B cell (primary cell): ENCODE results near the gene TPCN1. TPM values are rescaled to one million over a fixed set of nuclear protein-coding genes. Genes with fewer than 3 reads are reported as not detected.

Experiments used
- ATAC-seq: fragments of 200-7000 bp; cut with Tn5 transposase; one replicate; pipeline ENCODE4 v1.10.0; 2021; ENCODE audit warnings: low read depth, mild to moderate bottlenecking, moderate number of reproducible peaks, moderate library complexity
- CTCF ChIA-PET: fragments of 350-600 bp; sonication (Branson Sonifier 250); formaldehyde crosslinking; loops from one replicate; lab custom pipeline; 2021; ENCODE audit warnings: antibody characterized with exemption, inconsistent platforms; lab: Charles Lee
- POLR2A ChIA-PET: fragments of 350-600 bp; sonication (Branson Sonifier 250); formaldehyde crosslinking; loops from one replicate; lab custom pipeline; 2021; ENCODE audit warnings: antibody characterized with exemption; lab: Charles Lee
- DNase-seq: peaks from one replicate; pipeline ENCODE4 v3.0.0; 2013
- H2AFZ ChIP-seq: 2 replicates; pipeline ENCODE4 v1.6.1; 2012; ENCODE audit warnings: mild to moderate bottlenecking, low read depth, low read length; ENCODE audit not compliant: insufficient read depth, poor library complexity, severe bottlenecking
- H3K27ac ChIP-seq, 2 donors: 1 replicate in 1 of 2; 2 replicates in 1 of 2; pipeline ENCODE4 v1.5.1; 2012 to 2013; ENCODE audit warnings: low read length in 2 of 2, mild to moderate bottlenecking in 2 of 2, moderate library complexity in 1 of 2
- H3K27me3 ChIP-seq, 4 experiments: fragments of 200-600 bp in 1 of 4; sonication (generic) in 1 of 4; replicated peaks in 1 of 4; 1 replicate in 2 of 4; 2 replicates in 2 of 4; pipeline versions ENCODE4 v1.6.1 to v1.7.0; 2013 to 2016; ENCODE audit warnings: low read length in 3 of 4, mild to moderate bottlenecking in 2 of 4, mixed read lengths in 1 of 4, moderate library complexity in 1 of 4; ENCODE audit not compliant: insufficient read depth in 4 of 4, control insufficient read depth in 3 of 4; ENCODE audit errors: control extremely low read depth in 1 of 4
- H3K36me3 ChIP-seq, 2 experiments: replicated peaks in 1 of 2; 1 replicate in 1 of 2; 2 replicates in 1 of 2; pipeline versions ENCODE4 v1.6.1 to v1.7.1; 2013; ENCODE audit warnings: low read length in 1 of 2; ENCODE audit not compliant: insufficient read depth in 2 of 2, control insufficient read depth in 1 of 2; ENCODE audit errors: control extremely low read depth in 1 of 2, extremely low read depth in 1 of 2
- H3K4me1 ChIP-seq, 2 donors: fragments of 200-600 bp in 1 of 2; sonication (generic) in 1 of 2; 1 replicate in 1 of 2; 2 replicates in 1 of 2; pipeline versions ENCODE4 v1.5.1 to v1.6.1; 2013 to 2017; ENCODE audit warnings: low read length in 2 of 2; ENCODE audit not compliant: control insufficient read depth in 2 of 2, insufficient read depth in 2 of 2
- H3K4me2 ChIP-seq: replicated peaks from 2 replicates; pipeline ENCODE3; 2012; ENCODE audit warnings: mild to moderate bottlenecking, low read depth, low read length; ENCODE audit not compliant: poor library complexity, severe bottlenecking
- H3K4me3 ChIP-seq, 5 experiments: fragments of 200-600 bp in 1 of 5; sonication (generic) in 1 of 5; 1 replicate in 3 of 5; 2 replicates in 2 of 5; pipeline versions ENCODE4 v1.5.1 to v1.7.0; 2011 to 2016; ENCODE audit warnings: low read length in 4 of 5, mild to moderate bottlenecking in 4 of 5, low read depth in 2 of 5, control low read depth in 1 of 5, moderate library complexity in 1 of 5; ENCODE audit not compliant: insufficient read depth in 1 of 5; ENCODE audit errors: control extremely low read depth in 1 of 5, extremely low read depth in 1 of 5
- H3K79me2 ChIP-seq: fragments of 200-600 bp; sonication (generic); one replicate; pipeline ENCODE4 v1.6.0; 2016; ENCODE audit warnings: low read length; ENCODE audit not compliant: control insufficient read depth, insufficient read depth
- H3K9ac ChIP-seq: fragments of 200-600 bp; sonication (generic); 2 replicates; pipeline ENCODE4 v1.6.1; 2017; ENCODE audit warnings: mild to moderate bottlenecking, low read length, moderate library complexity
- H3K9me3 ChIP-seq, 3 donors: one replicate each; pipeline versions ENCODE4 v1.6.1 to v1.7.1; 2013; ENCODE audit warnings: low read length in 2 of 3; ENCODE audit not compliant: control insufficient read depth in 2 of 3, insufficient read depth in 1 of 3; ENCODE audit errors: control extremely low read depth in 1 of 3
- H4K20me1 ChIP-seq: 2 replicates; pipeline ENCODE4 v1.6.0; 2012; ENCODE audit warnings: mild to moderate bottlenecking, low read length; ENCODE audit not compliant: insufficient read depth, control insufficient read depth, poor library complexity, severe bottlenecking
- H3K27ac Mint-ChIP-seq: one replicate; pipeline ENCODE4 v1.8.0; 2021; ENCODE audit warnings: mixed read lengths
- H3K27me3 Mint-ChIP-seq: one replicate; pipeline ENCODE4 v1.8.0; 2021; ENCODE audit warnings: mixed read lengths
- H3K4me1 Mint-ChIP-seq: one replicate; pipeline ENCODE4 v1.8.0; 2021; ENCODE audit warnings: mixed read lengths
- H3K4me3 Mint-ChIP-seq: one replicate; pipeline ENCODE4 v1.8.0; 2021; ENCODE audit warnings: mixed read lengths
- H3K9me3 Mint-ChIP-seq: one replicate; pipeline ENCODE4 v1.8.0; 2022; ENCODE audit warnings: mixed read lengths; ENCODE audit not compliant: insufficient read depth
- CTCF ChIP-seq: fragments of 200-600 bp; IDR thresholded peaks from one replicate; pipeline ENCODE4 v1.8.0; 2022; ENCODE audit warnings: antibody characterized with exemption, mild to moderate bottlenecking
- EZH2 ChIP-seq: IDR thresholded peaks from 2 replicates; pipeline ENCODE4 v1.6.1; 2012; ENCODE audit warnings: borderline replicate concordance, low read depth, mild to moderate bottlenecking, moderate library complexity, low read length; ENCODE audit not compliant: insufficient read depth, poor library complexity, severe bottlenecking
- WGBS: methylation state at CpG from one replicate; pipeline ENCODE4 v1.1.5; 2013; ENCODE audit warnings: missing lambda C conversion rate; ENCODE audit not compliant: insufficient coverage; 5-methylcytosine and 5-hydroxymethylcytosine counted together
- intact Hi-C: fragments of 100-400 bp; cut with micrococcal nuclease; formaldehyde crosslinking; loops from one replicate; pipeline ENCODE4 v1.10.0; 2022
- polyA plus RNA-seq: library from polyadenylated mRNA; depleted of rRNA; stranded (reverse); fragments of >200 nt; gene quantifications from 2 replicates; pipeline ENCODE4 v1.2.3, GENCODE V29; 2012
- total RNA-seq, 2 donors: library from RNA; stranded (reverse); fragments of 120-200 nt in 1 of 2; gene quantifications; 1 replicate in 1 of 2; 2 replicates in 1 of 2; pipeline versions ENCODE4 v1.2.3 to v1.2.4, GENCODE V29; 2013 to 2022

TPCN1 gene
- total and polyA plus RNA-seq, 2 donors (not counting 1 experiment from before 2014, with no cell fraction given): 80.8 to 258 TPM

GRCh38 chr12:113274848-113275247, 53.6 kb downstream of the TPCN1 start:
- no peak for ATAC-seq
- H3K9me3 Mint-ChIP-seq: no peaks in the 10 kb centered on the region
- Histone ChIP-seq H3K9ac (no peak overlapping the region), H3K79me2 (no peaks in the 10 kb centered on the region), H3K27me3 (no peaks in the 10 kb centered on the region), H3K4me3 (no peak overlapping the region), H3K4me1 (no peaks in the 10 kb centered on the region), H3K36me3 (peaks cover 0 to 61% of the 10 kb centered on the region in 2 experiments), H3K4me2 (no peak overlapping the region), H3K9me3 (no peaks in the 10 kb centered on the region), H4K20me1 (no peaks in the 10 kb centered on the region), H2AFZ (no peak overlapping the region), H3K27ac (no peak overlapping the region)
- intact Hi-C loops: no loop called here
- no peak overlapping the region for H3K27ac Mint-ChIP-seq
- no peaks in the 10 kb centered on the region for H3K4me1 Mint-ChIP-seq
- no peaks in the 10 kb centered on the region for H3K27me3 Mint-ChIP-seq
- POLR2A ChIA-PET: no interaction called here
- WGBS: 100% methylated on average over 5 of the region's 8 CpGs
- TF ChIP-seq EZH2: no peak
- TF ChIP-seq CTCF: no peak
- H3K4me3 Mint-ChIP-seq: no peak overlapping the region
- no peak for DNase-seq
- CTCF ChIA-PET: no interaction called here

GRCh38 chr12:113276306-113276705, 55.0 kb downstream of the TPCN1 start:
- POLR2A ChIA-PET: no interaction called here
- Mint-ChIP-seq H3K9me3 (no peaks in the 10 kb centered on the region), H3K4me3 (no peak overlapping the region), H3K27me3 (no peaks in the 10 kb centered on the region), H3K4me1 (no peaks in the 10 kb centered on the region), H3K27ac (no peak overlapping the region)
- Histone ChIP-seq H3K79me2 (no peaks in the 10 kb centered on the region), H3K4me3 (no peak overlapping the region), H3K9ac (no peak overlapping the region), H3K36me3 (peaks cover 0 to 65% of the 10 kb centered on the region in 2 experiments), H3K27ac (no peak overlapping the region), H3K4me2 (no peak overlapping the region), H4K20me1 (no peaks in the 10 kb centered on the region), H3K9me3 (no peaks in the 10 kb centered on the region), H3K4me1 (no peaks in the 10 kb centered on the region), H3K27me3 (no peaks in the 10 kb centered on the region), H2AFZ (no peak overlapping the region)
- intact Hi-C loops: no loop called here
- no peak for TF ChIP-seq EZH2
- no peak for TF ChIP-seq CTCF
- CTCF ChIA-PET: no interaction called here
- 91% methylated on average over 6 of the region's 8 CpGs for WGBS
- ATAC-seq (no peak), DNase-seq (no peak)
